Raji (cell line): ENCODE measurements around the gene SHF.

Source experiments
- POLR2A ChIP-seq: IDR thresholded peaks from 2 replicates; pipeline ENCODE4 v1.6.1; 2011; ENCODE audit warnings: low read depth, low read length, control low read depth; ENCODE audit not compliant: insufficient read depth

SHF gene

GRCh38 chr15:45130291-45131000, 57.3 kb downstream of the SHF start:
- TF ChIP-seq POLR2A: no peak

- no peak for TF ChIP-seq POLR2A
These were observed 58.1 kb downstream of the SHF start, which contains the start of the genes DUOX1 and DUOXA1 for GRCh38 chr15:45129651-45130129. Gene DUOX1, plus strand, starts transcription at chr15:45129994. Its CDS starts 1,973 bp downstream, at chr15:45131967. Gene DUOXA1, minus strand, starts transcription at chr15:45129879. Its CDS starts 6,865 bp downstream, at chr15:45123014.

DNA sequence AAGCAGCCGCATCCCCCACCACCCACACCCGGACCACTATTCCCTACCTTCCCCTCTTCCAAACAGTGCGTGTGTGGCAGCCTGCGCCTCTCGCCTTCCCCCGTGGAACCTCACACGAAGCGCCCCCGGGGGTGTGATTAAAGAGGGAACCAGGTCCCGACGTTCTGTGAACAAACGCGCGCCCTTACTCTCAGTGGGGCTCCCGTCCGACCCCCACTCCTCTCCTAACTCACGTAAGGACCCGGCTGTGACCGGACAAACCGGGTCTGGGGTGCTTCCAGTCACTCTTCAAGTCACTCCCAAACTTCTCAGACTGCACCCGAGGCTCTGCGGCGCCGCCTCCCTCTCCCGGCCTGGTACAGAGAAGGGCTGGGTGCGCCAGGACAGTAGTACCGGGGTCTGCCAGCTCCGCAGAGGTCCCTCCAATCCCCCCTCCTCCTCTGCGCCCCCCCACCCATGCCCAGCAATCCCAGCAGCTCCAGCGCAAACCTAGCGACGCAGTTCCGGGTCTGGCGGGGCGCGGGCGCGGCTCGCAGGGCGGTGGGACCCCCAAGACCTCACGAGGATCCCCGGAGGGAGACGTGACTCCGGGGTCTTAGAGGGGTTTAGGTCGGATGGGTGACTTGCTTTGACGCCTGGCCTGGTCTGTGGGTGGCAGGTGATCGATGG, 58.7 kb downstream of the SHF start:
- no peak for TF ChIP-seq POLR2A

DNA sequence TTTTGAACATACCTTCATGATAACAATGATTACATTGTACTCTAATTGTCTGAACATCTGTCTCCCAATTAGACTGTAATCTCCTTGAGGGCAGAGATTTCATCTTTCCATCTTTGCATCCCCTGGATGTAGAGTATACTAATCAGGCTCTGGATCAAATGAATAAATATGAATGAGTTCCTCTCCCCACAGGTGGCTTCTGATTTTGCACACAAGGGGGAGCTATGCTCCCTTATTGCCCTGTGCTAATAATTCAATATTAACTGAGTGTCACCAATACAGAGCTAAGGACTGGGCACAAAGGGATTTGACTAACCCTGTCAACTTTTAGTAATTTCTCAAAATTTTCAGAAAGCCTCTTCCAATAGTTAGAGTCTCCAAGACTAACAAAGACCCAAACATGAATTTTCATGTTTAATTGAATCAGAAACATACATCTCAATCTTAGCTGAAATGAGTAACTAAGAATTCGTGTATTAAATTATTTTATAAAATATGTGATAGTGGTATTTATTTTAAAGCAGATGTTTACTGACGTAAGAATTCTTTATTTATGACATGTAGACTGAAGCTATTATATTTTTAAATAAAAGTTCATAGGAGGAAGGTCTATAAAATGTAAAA, 61.1 kb downstream of the SHF start:
- no peak for TF ChIP-seq POLR2A

GRCh38 chr15:45123397-45123796, 64.4 kb downstream of the SHF start:
- TF ChIP-seq POLR2A: no peak

GRCh38 chr15:45122719-45123118, 65.0 kb downstream of the SHF start:
- no peak for TF ChIP-seq POLR2A

- TF ChIP-seq POLR2A: no peak
These were observed 65.9 kb downstream of the SHF start for GRCh38 chr15:45121706-45122417.

DNA sequence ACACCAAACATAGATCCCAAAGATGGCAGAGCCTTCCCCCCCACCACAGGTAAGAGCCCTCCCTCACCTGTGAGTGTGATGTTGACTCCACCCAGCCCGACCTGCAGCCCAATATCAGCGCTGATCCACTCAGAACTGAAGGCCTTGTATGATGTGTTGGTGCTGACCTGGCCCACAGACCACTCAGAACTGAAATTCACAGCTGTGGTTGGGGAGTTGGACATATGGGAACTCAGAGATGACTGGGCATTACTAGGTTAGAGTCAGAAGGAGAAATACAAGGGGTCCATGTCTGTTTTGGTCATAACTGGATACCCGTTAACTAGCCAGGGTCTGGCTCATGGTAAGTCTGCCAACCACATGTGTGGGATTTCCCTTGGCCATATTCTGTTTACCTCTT, 66.7 kb downstream of the SHF start:
- no peak for TF ChIP-seq POLR2A

- TF ChIP-seq POLR2A: no peak
These were observed 67.4 kb downstream of the SHF start for GRCh38 chr15:45120081-45120972.

DNA sequence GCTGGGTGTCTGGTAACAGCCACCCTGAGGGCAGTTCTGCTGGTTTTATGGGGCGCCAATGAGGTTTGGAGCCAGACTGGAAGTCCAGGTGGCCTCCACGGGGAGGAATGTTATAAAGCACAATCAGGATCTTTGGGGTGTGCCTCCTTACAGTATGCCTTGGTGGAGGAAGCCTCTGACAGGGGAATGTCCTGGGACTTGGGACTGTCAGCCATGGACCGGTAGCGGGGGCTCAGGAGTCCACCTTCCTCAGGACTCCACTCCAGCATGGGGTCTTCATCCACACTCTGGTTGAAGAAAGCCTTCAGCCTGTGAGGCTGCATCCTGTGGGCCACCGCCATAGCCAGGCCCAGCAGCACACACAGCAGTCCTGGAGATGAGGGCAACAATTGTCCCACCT, 68.8 kb downstream of the SHF start:
- no peak for TF ChIP-seq POLR2A

DNA sequence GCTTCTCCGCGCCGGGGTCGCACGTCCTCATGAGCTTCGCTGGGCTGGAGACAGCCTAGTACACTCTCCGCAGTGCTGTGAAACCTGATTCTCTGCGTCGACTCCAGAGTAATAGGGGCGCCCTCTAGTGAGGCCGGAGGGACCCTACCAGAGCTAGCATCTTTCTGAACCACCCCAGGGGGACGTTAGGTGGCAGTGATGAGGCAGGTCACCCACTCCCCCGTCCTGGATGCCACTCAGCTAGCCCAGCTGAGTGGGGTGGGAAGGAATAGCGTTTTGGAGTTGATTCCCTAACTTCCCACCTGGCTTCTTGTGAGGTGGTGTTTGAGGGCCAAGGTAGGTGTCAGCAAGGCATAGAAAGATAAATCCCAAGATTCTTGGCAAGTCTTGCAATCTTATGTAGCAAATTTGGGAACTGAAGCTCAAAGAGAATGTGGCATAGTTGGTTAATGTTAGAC, 69.6 kb downstream of the SHF start:
- no peak for TF ChIP-seq POLR2A

- TF ChIP-seq POLR2A: no peak
These were observed 70.2 kb downstream of the SHF start for GRCh38 chr15:45117308-45118130.
